ENCODE results near the gene DUSP15.
"Not testable (repeated sequence)": the region's sequence is repeated elsewhere in the genome, so short reads cannot be mapped to it uniquely, and the experiment has no call there.

The DUSP15 gene

GRCh38 chr20:31818376-31818908, 51.9 kb downstream of the DUSP15 start:
- DNase-seq (ENCODE audit: low read depth), result no peak
- H3K4me3 ChIP-seq (ENCODE audit: low read length), result no peak overlapping the region
- TF ChIP-seq CTCF (IDR thresholded peaks at IDR 0.05; ENCODE audit: insufficient read depth, low read depth, low read length, missing control alignments), result no peak

- no peak for DNase-seq (ENCODE audit: low read depth)
- no peak overlapping the region for H3K4me3 ChIP-seq (ENCODE audit: low read length)
- no peak for TF ChIP-seq CTCF (IDR thresholded peaks at IDR 0.05; ENCODE audit: insufficient read depth, low read depth, low read length, missing control alignments)
Observed at GRCh38 chr20:31817461-31817860, 52.9 kb downstream of the DUSP15 start.

GRCh38 chr20:31816221-31816620, 54.1 kb downstream of the DUSP15 start:
- no peak overlapping the region for H3K4me3 ChIP-seq (ENCODE audit: low read length)
- no peak for TF ChIP-seq CTCF (IDR thresholded peaks at IDR 0.05; ENCODE audit: insufficient read depth, low read depth, low read length, missing control alignments)
- no peak for DNase-seq (ENCODE audit: low read depth)

GRCh38 chr20:31815408-31816188, 54.7 kb downstream of the DUSP15 start:
- no peak overlapping the region for H3K4me3 ChIP-seq (ENCODE audit: low read length)
- no peak for TF ChIP-seq CTCF (IDR thresholded peaks at IDR 0.05; ENCODE audit: insufficient read depth, low read depth, low read length, missing control alignments)
- DNase-seq (ENCODE audit: low read depth), result no peak

- DNase-seq (ENCODE audit: low read depth); H3K4me3 ChIP-seq (ENCODE audit: low read length): not testable (repeated sequence)
Observed at GRCh38 chr20:31814142-31814541, 56.2 kb downstream of the DUSP15 start.

- no peak overlapping the region for H3K4me3 ChIP-seq (ENCODE audit: low read length)
- no peak for DNase-seq (ENCODE audit: low read depth)
- TF ChIP-seq CTCF (IDR thresholded peaks at IDR 0.05; ENCODE audit: insufficient read depth, low read depth, low read length, missing control alignments), result no peak
Observed at GRCh38 chr20:31813611-31814010, 56.7 kb downstream of the DUSP15 start.

- no peak for TF ChIP-seq CTCF (IDR thresholded peaks at IDR 0.05; ENCODE audit: insufficient read depth, low read depth, low read length, missing control alignments)
- DNase-seq (ENCODE audit: low read depth), result no peak
- no peak overlapping the region for H3K4me3 ChIP-seq (ENCODE audit: low read length)
Observed at GRCh38 chr20:31811796-31812728, 58.3 kb downstream of the DUSP15 start.
